HG02870 (cell line): ENCODE measurements around the gene SLC12A7.
"Not testable (repeated sequence)": the region's sequence is repeated elsewhere in the genome, so short reads cannot be mapped to it uniquely, and the experiment has no call there.

ENCODE experiments used
- ATAC-seq: cut with Tn5 transposase; IDR thresholded peaks from one replicate; pipeline ENCODE4 v1.9.1; 2021; ENCODE audit warnings: mild to moderate bottlenecking, moderate library complexity; ENCODE audit not compliant: unreplicated experiment

Gene SLC12A7

GRCh38 chr5:1111727-1112289, at the start of gene SLC12A7:
Gene SLC12A7 (minus strand): TSS chr5:1112063. CDS start chr5:1111991, 72 bp downstream.
- peak; percentile 52 for ATAC-seq

GRCh38 chr5:1161108-1161832, 49.4 kb upstream of the SLC12A7 start:
- ATAC-seq: no peak

GRCh38 chr5:1159774-1160406, 48.0 kb upstream of the SLC12A7 start:
- no peak for ATAC-seq

GRCh38 chr5:1159341-1159675, 47.4 kb upstream of the SLC12A7 start:
- no peak for ATAC-seq

GRCh38 chr5:1158647-1159340, 46.9 kb upstream of the SLC12A7 start:
- no peak for ATAC-seq

GRCh38 chr5:1157461-1157986, 45.7 kb upstream of the SLC12A7 start:
- ATAC-seq: not testable (repeated sequence)

GRCh38 chr5:1156754-1157460, 45.0 kb upstream of the SLC12A7 start:
- ATAC-seq: no peak

- no peak for ATAC-seq
Measured at GRCh38 chr5:1156033-1156753, 44.3 kb upstream of the SLC12A7 start.

GRCh38 chr5:1155191-1156032, 43.5 kb upstream of the SLC12A7 start:
- no peak for ATAC-seq

- ATAC-seq: no peak
Measured at GRCh38 chr5:1153428-1153827, 41.6 kb upstream of the SLC12A7 start.

- no peak for ATAC-seq
Measured at GRCh38 chr5:1152771-1153282, 41.0 kb upstream of the SLC12A7 start.

- ATAC-seq: no peak
Measured at GRCh38 chr5:1152156-1152555, 40.3 kb upstream of the SLC12A7 start.

- no peak for ATAC-seq
Measured at GRCh38 chr5:1151316-1151715, 39.5 kb upstream of the SLC12A7 start.

- no peak for ATAC-seq
Measured at GRCh38 chr5:1150866-1151265, 39.0 kb upstream of the SLC12A7 start.

GRCh38 chr5:1144638-1145396, 33.0 kb upstream of the SLC12A7 start:
- ATAC-seq: no peak

- ATAC-seq: no peak
Measured at GRCh38 chr5:1144089-1144488, 32.2 kb upstream of the SLC12A7 start.

- no peak for ATAC-seq
Measured at GRCh38 chr5:1143670-1143951, 31.7 kb upstream of the SLC12A7 start.

GRCh38 chr5:1142886-1143669, 31.2 kb upstream of the SLC12A7 start:
- ATAC-seq: no peak
